Stimulated activated CD4-positive, alpha-beta T cell treated with anti-CD3 and anti-CD28 coated beads, Interleukin-2, amount 100 ng/mL, for 48 hours (primary cell): ENCODE data around the gene MITF.

Source experiments
- DNase-seq, 2 donors: peaks; one replicate each; pipeline ENCODE4 v3.0.0-alpha.2; 2020

Gene MITF

GRCh38 chr3:69842351-69842750, 103.1 kb downstream of the MITF start:
- DNase-seq: no peak

- DNase-seq: no peak
These were observed 103.5 kb downstream of the MITF start for GRCh38 chr3:69842789-69843188.

- no peak for DNase-seq
These were observed 105.4 kb downstream of the MITF start for GRCh38 chr3:69844706-69845105.

GRCh38 chr3:69847303-69847702, 108.0 kb downstream of the MITF start:
- no peak for DNase-seq

- no peak for DNase-seq
These were observed 108.8 kb downstream of the MITF start for GRCh38 chr3:69848113-69848512.

- no peak for DNase-seq
These were observed 111.6 kb downstream of the MITF start for GRCh38 chr3:69850849-69851248.

GRCh38 chr3:69853027-69853426, 113.8 kb downstream of the MITF start:
- DNase-seq: no peak

GRCh38 chr3:69855436-69856162, 116.3 kb downstream of the MITF start:
- no peak for DNase-seq

- no peak for DNase-seq
These were observed 117.9 kb downstream of the MITF start for GRCh38 chr3:69856965-69857705.

- no peak for DNase-seq
These were observed 122.3 kb downstream of the MITF start for GRCh38 chr3:69861556-69861955.

GRCh38 chr3:69864141-69864540, 124.9 kb downstream of the MITF start:
- DNase-seq: no peak

- no peak for DNase-seq
These were observed 125.5 kb downstream of the MITF start for GRCh38 chr3:69864766-69865165.

GRCh38 chr3:69865925-69866679, 126.8 kb downstream of the MITF start:
- DNase-seq: no peak

GRCh38 chr3:69866988-69867720, 127.9 kb downstream of the MITF start:
- no peak for DNase-seq

- no peak for DNase-seq
These were observed 128.8 kb downstream of the MITF start for GRCh38 chr3:69867941-69868505.

- DNase-seq: no peak
These were observed 129.7 kb downstream of the MITF start for GRCh38 chr3:69868841-69869420.

GRCh38 chr3:69869643-69870042, 130.4 kb downstream of the MITF start:
- no peak for DNase-seq

- DNase-seq: no peak
These were observed 132.0 kb downstream of the MITF start for GRCh38 chr3:69871251-69871650.

GRCh38 chr3:69871868-69872267, 132.6 kb downstream of the MITF start:
- no peak for DNase-seq

GRCh38 chr3:69872783-69873378, 133.6 kb downstream of the MITF start:
- DNase-seq: no peak

GRCh38 chr3:69876073-69876472, 136.8 kb downstream of the MITF start:
- DNase-seq: no peak

GRCh38 chr3:69878254-69878653, 139.0 kb downstream of the MITF start:
- DNase-seq: no peak
